H1 (cell line): ENCODE data around the gene KCNK7. TPM values are rescaled to one million over a fixed set of nuclear protein-coding genes. Genes with fewer than 3 reads are reported as not detected.

ENCODE experiments used
- CTCF ChIA-PET: fragments of 300-600 bp; sonication (Branson Sonifier 250); formaldehyde crosslinking; loops from one replicate; lab custom pipeline; 2021; ENCODE audit not compliant: partially characterized antibody; lab: Charles Lee
- POLR2A ChIA-PET: fragments of 300-600 bp; sonication (Branson Sonifier 250); formaldehyde crosslinking; loops from one replicate; lab custom pipeline; 2021; ENCODE audit warnings: inconsistent platforms; ENCODE audit not compliant: partially characterized antibody; lab: Charles Lee
- DNase-seq, 2 experiments: peaks; one replicate each; pipeline versions ENCODE4 v3.0.0 to v3.0.0-alpha.2; 2010 to 2022; ENCODE audit warnings: low spot score in 2 of 2, low read depth in 1 of 2, mixed read lengths in 1 of 2
- FAIRE-seq: peaks from 2 replicates; lab custom pipeline; 2011; peaks lifted over from hg19 to GRCh38; lab: Jason Lieb, UNC
- H2AFZ ChIP-seq: 2 replicates; pipeline ENCODE4 v1.8.1; 2012; ENCODE audit warnings: low read length, inconsistent platforms
- H2AK5ac ChIP-seq: 2 replicates; pipeline ENCODE4 v1.6.1; 2013; ENCODE audit warnings: low read depth, low read length
- H2BK120ac ChIP-seq: replicated peaks from 2 replicates; pipeline ENCODE3; 2013; ENCODE audit warnings: low read depth, low read length, inconsistent platforms
- H2BK12ac ChIP-seq: 2 replicates; pipeline ENCODE4 v1.6.1; 2013; ENCODE audit warnings: low read depth, low read length
- H2BK15ac ChIP-seq: 2 replicates; pipeline ENCODE4 v1.6.1; 2013; ENCODE audit warnings: low read length
- H2BK20ac ChIP-seq: 2 replicates; pipeline ENCODE4 v1.6.1; 2013; ENCODE audit warnings: low read length
- H2BK5ac ChIP-seq: 2 replicates; pipeline ENCODE4 v1.6.1; 2013; ENCODE audit warnings: low read depth, low read length
- H3K14ac ChIP-seq: 2 replicates; pipeline ENCODE4 v1.6.1; 2013; ENCODE audit warnings: inconsistent platforms; ENCODE audit not compliant: insufficient read length
- H3K18ac ChIP-seq: 2 replicates; pipeline ENCODE4 v1.6.1; 2013; ENCODE audit warnings: low read length; ENCODE audit errors: extremely low read depth
- H3K23ac ChIP-seq: 2 replicates; pipeline ENCODE4 v1.6.1; 2013; ENCODE audit warnings: inconsistent platforms; ENCODE audit not compliant: insufficient read length
- H3K23me2 ChIP-seq: 2 replicates; pipeline ENCODE4 v1.6.1; 2013; ENCODE audit warnings: low read depth, low read length
- H3K27ac ChIP-seq: 2 replicates; pipeline ENCODE4 v1.6.1; 2011; ENCODE audit warnings: low read depth, low read length, inconsistent platforms
- H3K27me3 ChIP-seq, 4 experiments: replicated peaks in 1 of 4; 1 replicate in 1 of 4; 2 replicates in 3 of 4; pipeline versions ENCODE4 v1.6.1 to v1.8.1; 2011 to 2013; ENCODE audit warnings: low read length in 3 of 4, mild to moderate bottlenecking in 3 of 4, inconsistent platforms in 2 of 4, mixed read lengths in 2 of 4, moderate library complexity in 1 of 4; ENCODE audit not compliant: control insufficient read depth in 3 of 4, insufficient read depth in 3 of 4; ENCODE audit errors: extremely low read depth in 1 of 4
- H3K36me3 ChIP-seq, 4 experiments: 2 replicates each; pipeline versions ENCODE4 v1.6.1 to v1.8.1; 2011 to 2013; ENCODE audit warnings: mild to moderate bottlenecking in 4 of 4, low read length in 3 of 4, moderate library complexity in 2 of 4, control low read depth in 1 of 4, inconsistent platforms in 1 of 4; ENCODE audit not compliant: insufficient read depth in 4 of 4, control insufficient read depth in 2 of 4
- H3K4ac ChIP-seq: replicated peaks from 2 replicates; pipeline ENCODE3; 2013; ENCODE audit warnings: low read length, low read depth, mixed read lengths, inconsistent platforms; ENCODE audit not compliant: insufficient read length
- H3K4me1 ChIP-seq, 4 experiments: replicated peaks in 1 of 4; 1 replicate in 1 of 4; 2 replicates in 3 of 4; pipeline versions ENCODE4 v1.6.1 to v1.8.1; 2011 to 2013; ENCODE audit warnings: low read length in 3 of 4, inconsistent platforms in 2 of 4, mixed read lengths in 1 of 4; ENCODE audit not compliant: insufficient read depth in 4 of 4, control insufficient read depth in 3 of 4
- H3K4me2 ChIP-seq, 2 experiments: 2 replicates each; pipeline versions ENCODE4 v1.6.1 to v1.8.1; 2011 to 2013; ENCODE audit warnings: low read depth in 2 of 2, low read length in 2 of 2, control low read depth in 1 of 2, inconsistent platforms in 1 of 2, mild to moderate bottlenecking in 1 of 2; ENCODE audit not compliant: insufficient read depth in 1 of 2
- H3K4me3 ChIP-seq, 4 experiments: fragments of 200-600, 300-600 bp in 1 of 4; sonication (generic), shearing (Covaris generic), sonication (Bioruptor Twin) in 1 of 4; 2 replicates each; pipeline versions ENCODE4 v1.5.1 to v1.8.1; 2011 to 2016; ENCODE audit warnings: low read length in 4 of 4, low read depth in 3 of 4, control low read depth in 2 of 4, inconsistent platforms in 2 of 4, mild to moderate bottlenecking in 2 of 4, mixed read lengths in 1 of 4, moderate library complexity in 1 of 4; ENCODE audit not compliant: insufficient read depth in 2 of 4; ENCODE audit errors: extremely low read depth in 1 of 4
- H3K56ac ChIP-seq: replicated peaks from 2 replicates; pipeline ENCODE3; 2013; ENCODE audit warnings: low read depth, mild to moderate bottlenecking, mixed read lengths, low read length, inconsistent platforms; ENCODE audit not compliant: insufficient read length
- H3K79me1 ChIP-seq: 2 replicates; pipeline ENCODE4 v1.6.1; 2013; ENCODE audit warnings: low read depth, low read length, control low read depth
- H3K79me2 ChIP-seq, 2 experiments: 2 replicates each; pipeline versions ENCODE4 v1.6.1 to v1.8.1; 2012 to 2013; ENCODE audit warnings: low read length in 2 of 2, mild to moderate bottlenecking in 2 of 2, inconsistent platforms in 1 of 2; ENCODE audit not compliant: insufficient read depth in 2 of 2, control insufficient read depth in 1 of 2
- H3K9ac ChIP-seq, 4 experiments: replicated peaks in 1 of 4; 1 replicate in 1 of 4; 2 replicates in 3 of 4; pipeline versions ENCODE4 v1.6.1 to v1.8.1; 2011 to 2013; ENCODE audit warnings: low read depth in 3 of 4, low read length in 3 of 4, control low read depth in 2 of 4, mild to moderate bottlenecking in 2 of 4, moderate library complexity in 2 of 4, inconsistent platforms in 1 of 4; ENCODE audit errors: extremely low read depth in 1 of 4
- H3K9me3 ChIP-seq, 2 experiments: 2 replicates each; pipeline versions ENCODE4 v1.6.1 to v1.8.1; 2012 to 2013; ENCODE audit warnings: mild to moderate bottlenecking in 2 of 2, moderate library complexity in 2 of 2, control low read depth in 1 of 2, inconsistent platforms in 1 of 2, low read depth in 1 of 2, low read length in 1 of 2, mixed read lengths in 1 of 2; ENCODE audit not compliant: insufficient read depth in 2 of 2
- H4K20me1 ChIP-seq, 2 experiments: replicated peaks in 1 of 2; 2 replicates each; pipeline versions ENCODE3 to v1.8.1; 2011 to 2013; ENCODE audit warnings: inconsistent platforms in 2 of 2, low read length in 2 of 2, mild to moderate bottlenecking in 1 of 2; ENCODE audit not compliant: insufficient read depth in 2 of 2, control insufficient read depth in 1 of 2
- H4K5ac ChIP-seq: 2 replicates; pipeline ENCODE4 v1.6.1; 2013; ENCODE audit warnings: low read length, low read depth, mixed read lengths, inconsistent platforms; ENCODE audit not compliant: insufficient read length
- H4K8ac ChIP-seq: 2 replicates; pipeline ENCODE4 v1.8.0; 2013; ENCODE audit warnings: mild to moderate bottlenecking, moderate library complexity, low read length, inconsistent platforms; ENCODE audit not compliant: insufficient read depth; ENCODE audit errors: extremely low read depth
- H4K91ac ChIP-seq: replicated peaks from 2 replicates; pipeline ENCODE3; 2013; ENCODE audit warnings: low read length, mixed read lengths, inconsistent platforms; ENCODE audit not compliant: insufficient read length
- ASH2L ChIP-seq: fragments of 200-600, 300-600 bp; sonication (generic); IDR thresholded peaks from one replicate; pipeline ENCODE4 v1.7.1; 2017; ENCODE audit warnings: low read length
- CBX5 ChIP-seq: fragments of 300-800, 300-1000 bp; sonication (generic); IDR thresholded peaks from 2 replicates; pipeline ENCODE4 v1.7.1; 2016; ENCODE audit warnings: antibody characterized with exemption, low read length, low read depth
- CTCF ChIP-seq, 3 experiments: IDR thresholded peaks; 1 replicate in 2 of 3; 2 replicates in 1 of 3; pipeline versions ENCODE4 v1.5.1 to v1.6.1; 2011; ENCODE audit warnings: low read length in 3 of 3, mild to moderate bottlenecking in 3 of 3, inconsistent platforms in 2 of 3, low read depth in 1 of 3, moderate library complexity in 1 of 3; ENCODE audit not compliant: insufficient read depth in 1 of 3; ENCODE audit errors: control extremely low read depth in 1 of 3
- KDM5A ChIP-seq: fragments of 200-600 bp; IDR thresholded peaks from 2 replicates; pipeline ENCODE4 v1.7.1; 2012; ENCODE audit warnings: mild to moderate bottlenecking, low read length, inconsistent platforms, mixed read lengths
- MAX ChIP-seq: IDR thresholded peaks from 2 replicates; pipeline ENCODE4 v1.6.1; 2012; ENCODE audit warnings: inconsistent platforms
- POLR2A ChIP-seq, 2 experiments: IDR thresholded peaks; 1 replicate in 1 of 2; 2 replicates in 1 of 2; pipeline ENCODE4 v1.6.1; 2011; ENCODE audit warnings: low read depth in 2 of 2, low read length in 2 of 2, mild to moderate bottlenecking in 2 of 2; ENCODE audit errors: control extremely low read depth in 1 of 2
- RAD21 ChIP-seq, 2 experiments: IDR thresholded peaks in 1 of 2; conservative IDR thresholded peaks in 1 of 2; 2 replicates each; pipeline ENCODE4 v1.6.1; 2011; ENCODE audit warnings: low read depth in 2 of 2, low read length in 2 of 2, improper control_type of control experiment in 1 of 2, inconsistent platforms in 1 of 2, mild to moderate bottlenecking in 1 of 2, moderate library complexity in 1 of 2
- RXRA ChIP-seq: IDR thresholded peaks from 2 replicates; pipeline ENCODE4 v1.6.1; 2011; ENCODE audit warnings: low read depth, mild to moderate bottlenecking, low read length, moderate library complexity; ENCODE audit not compliant: insufficient read depth
- TAF1 ChIP-seq: IDR thresholded peaks from 2 replicates; pipeline ENCODE4 v1.6.1; 2011; ENCODE audit warnings: mild to moderate bottlenecking, low read depth, low read length
- TEAD4 ChIP-seq: IDR thresholded peaks from 2 replicates; pipeline ENCODE4 v1.6.1; 2012; ENCODE audit warnings: low read depth, low read length, inconsistent platforms, mixed read lengths
- WGBS, 2 experiments: shearing (Covaris generic) in 1 of 2; methylation state at CpG; one replicate each; pipeline versions ENCODE4 v1.1.6 to v1.1.7; 2013 to 2015; ENCODE audit warnings: low lambda C conversion rate in 2 of 2, mixed read lengths in 2 of 2, inconsistent platforms in 1 of 2, low coverage in 1 of 2, missing lambda C conversion rate in 1 of 2; ENCODE audit not compliant: insufficient replicate concordance in 2 of 2, insufficient coverage in 1 of 2, insufficient read length in 1 of 2; ENCODE audit errors: extremely low coverage in 1 of 2, missing lambda C conversion rate in 1 of 2; 5-methylcytosine and 5-hydroxymethylcytosine counted together
- polyA plus RNA-seq, 7 experiments: library from polyadenylated mRNA; depleted of rRNA in 3 of 7; stranded (reverse) in 5 of 7; unstranded in 2 of 7; fragments of >200 nt in 5 of 7; fragments of 200-250 nt in 2 of 7; gene quantifications; 1 replicate in 5 of 7; 2 replicates in 1 of 7; 4 replicates in 1 of 7; pipeline versions ENCODE4 v1.2.1 to v1.2.3, GENCODE V29; 2011 to 2013; ENCODE audit warnings: missing spikeins in 2 of 7, mixed read lengths in 2 of 7
- total RNA-seq: library from RNA; stranded (reverse); fragmentation: NEBNext Ultra II Directional; extraction: Animal tissue kit (Norgen Biotek cat#: 25700); gene quantifications from 2 replicates; pipeline ENCODE4 v1.2.1, GENCODE V29; 2021

KCNK7 gene
- total and polyA plus RNA-seq, 2 of the 8 experiments (the other 6 are each of a cell fraction or from before 2014, with no cell fraction given), result 0.74 to 1.0 TPM

GRCh38 chr11:65571940-65572339 is 23.7 kb downstream of the KCNK7 start:
- no peak overlapping the region for H2BK12ac ChIP-seq
- no peak overlapping the region for H2BK20ac ChIP-seq
- peak overlapping the region; percentile 55 for H4K5ac ChIP-seq
- peaks cover 13 to 38% (median 22%) of the 10 kb centered on the region in 4 experiments for H3K4me1 ChIP-seq
- no peaks in the 10 kb centered on the region for H3K36me3 ChIP-seq
- H2AFZ ChIP-seq, result no peak overlapping the region
- no peak overlapping the region for H2BK5ac ChIP-seq
- no peak overlapping the region for H3K23ac ChIP-seq
- peaks cover 2% of the 10 kb centered on the region; the same call in 1 of the 2 replicates for H3K79me1 ChIP-seq
- H2AK5ac ChIP-seq, result no peak overlapping the region
- H4K91ac ChIP-seq, result no peak overlapping the region
- H3K4me2 ChIP-seq, result peak overlapping the region; percentile 72 to 80
- CTCF ChIA-PET, result interaction anchor here (0.8 to 16.3 kb wide), 16 partner anchors 11 to 113 kb away, joined by 3 to 284 read pairs (median 6); partner anchors contain the start of genes KCNK7, LTBP3, SCYL1 and SIPA1
- POLR2A ChIA-PET, result interaction anchor here (1.0 to 3.4 kb wide), 16 partner anchors 8 to 74 kb away, joined by 3 to 25 read pairs (median 5); partner anchors contain the start of genes LTBP3, MALAT1 and MAP3K11
- no peak overlapping the region for H3K56ac ChIP-seq
- peaks cover 8 to 27% (median 20%) of the 10 kb centered on the region in 4 experiments for H3K27me3 ChIP-seq
- 12% methylated on average over 5 of the region's 11 CpGs; no CpG with 5 or more reads in 1 of the 2 experiments for WGBS, 2 experiments
- peaks cover 15 to 23% of the 10 kb centered on the region in 2 experiments for H4K20me1 ChIP-seq
- H3K9me3 ChIP-seq, result no peaks in the 10 kb centered on the region
- H3K18ac ChIP-seq, result no peak overlapping the region
- no peak overlapping the region for H2BK120ac ChIP-seq
- peaks cover 14% of the 10 kb centered on the region; the same call in 1 of the 2 replicates for H3K23me2 ChIP-seq
- H3K9ac ChIP-seq, result no peak overlapping the region
- H3K27ac ChIP-seq, result no peak overlapping the region
- peak overlapping the region; percentile 31 to 91 (median 38); a peak in 6 of 8 replicates for H3K4me3 ChIP-seq
- H3K79me2 ChIP-seq, result peaks cover 0 to 11% of the 10 kb centered on the region in 2 experiments; a peak in 1 of 4 replicates
- H3K14ac ChIP-seq, result no peak overlapping the region
- DNase-seq (no peak), FAIRE-seq (no peak)
- peak overlapping the region; percentile 8; the same call in 1 of the 2 replicates for H4K8ac ChIP-seq
- H3K4ac ChIP-seq, result no peak overlapping the region
- no peak overlapping the region for H2BK15ac ChIP-seq
- TF ChIP-seq RXRA (no peak), POLR2A (IDR thresholded peaks at IDR 0.05; ENCODE audit: control extremely low read depth in 1 of 2, low read depth in 2 of 2, low read length in 2 of 2) (no peak), CBX5 (no peak), MAX (no peak), KDM5A (0 out of 2 replicates have a peak, but pooled peaks have one; percentile 13), TAF1 (no peak), ASH2L (no peak), CTCF (IDR thresholded peaks at IDR 0.05; ENCODE audit: control extremely low read depth in 1 of 3, insufficient read depth in 1 of 3, low read depth in 1 of 3, low read length in 3 of 3) (peak in 2 of 3 experiments; percentile 55 to 77; a peak in 2 of 4 replicates), TEAD4 (no peak), RAD21 (IDR thresholded peaks at IDR 0.05 in 1 of 2, conservative IDR thresholded peaks at IDR 0.05 in 1 of 2; ENCODE audit: low read depth in 2 of 2, low read length in 2 of 2) (peak; percentile 63 to 71)
